Suppressor macrophage treated with lipopolysaccharide for 4 hours (primary cell): ENCODE results near the gene LTB4R2.

Experiments
- DNase-seq: peaks from one replicate; pipeline ENCODE4 v3.0.0-alpha.2; 2020

LTB4R2 gene

GRCh38 chr14:24309538-24310264, at the start of gene LTB4R2:
LTB4R2 (plus strand) TSS chr14:24310140; CDS start chr14:24310665, 525 bp downstream.
- DNase-seq, result no peak

GRCh38 chr14:24260780-24261157, 49.2 kb upstream of the LTB4R2 start:
- no peak for DNase-seq

- DNase-seq, result no peak
Observed at GRCh38 chr14:24261256-24261968, 48.5 kb upstream of the LTB4R2 start.

GRCh38 chr14:24261969-24262327, 48.0 kb upstream of the LTB4R2 start:
- no peak for DNase-seq

- DNase-seq, result no peak
Observed at GRCh38 chr14:24262821-24263733, 46.9 kb upstream of the LTB4R2 start, which contains the start of gene TGM1. TGM1 (minus strand) TSS chr14:24263177; CDS start chr14:24262352, 825 bp downstream.

- DNase-seq, result no peak
Observed at GRCh38 chr14:24263848-24264247, 46.1 kb upstream of the LTB4R2 start.

GRCh38 chr14:24264298-24264697, 45.6 kb upstream of the LTB4R2 start:
- no peak for DNase-seq

- no peak for DNase-seq
Observed at GRCh38 chr14:24266344-24267244, 43.3 kb upstream of the LTB4R2 start.

- no peak for DNase-seq
Observed at GRCh38 chr14:24267516-24267915, 42.4 kb upstream of the LTB4R2 start.

- DNase-seq, result no peak
Observed at GRCh38 chr14:24268225-24268624, 41.7 kb upstream of the LTB4R2 start.

GRCh38 chr14:24269368-24269767, 40.6 kb upstream of the LTB4R2 start:
- DNase-seq, result no peak

GRCh38 chr14:24269910-24270536, 39.9 kb upstream of the LTB4R2 start:
- DNase-seq, result no peak

- DNase-seq, result no peak
Observed at GRCh38 chr14:24270537-24271133, 39.3 kb upstream of the LTB4R2 start.

GRCh38 chr14:24271134-24271833, 38.7 kb upstream of the LTB4R2 start, which contains the start of gene RABGGTA:
RABGGTA (minus strand) TSS chr14:24271597; CDS start chr14:24271115, 482 bp downstream.
- peak; percentile 91 for DNase-seq

GRCh38 chr14:24271834-24272263, 38.1 kb upstream of the LTB4R2 start:
- DNase-seq, result no peak

GRCh38 chr14:24272467-24272866, 37.5 kb upstream of the LTB4R2 start:
- DNase-seq, result no peak

GRCh38 chr14:24273422-24273998, 36.4 kb upstream of the LTB4R2 start:
- peak; percentile 32 for DNase-seq

- DNase-seq, result peak; percentile 87
Observed at GRCh38 chr14:24274101-24274543, 35.8 kb upstream of the LTB4R2 start.

- DNase-seq, result no peak
Observed at GRCh38 chr14:24277071-24277470, 32.9 kb upstream of the LTB4R2 start.
